ENCODE data around the gene NBAS.
"Not testable (repeated sequence)": the region's sequence is repeated elsewhere in the genome, so short reads cannot be mapped to it uniquely, and the experiment has no call there.

NBAS gene

DNA sequence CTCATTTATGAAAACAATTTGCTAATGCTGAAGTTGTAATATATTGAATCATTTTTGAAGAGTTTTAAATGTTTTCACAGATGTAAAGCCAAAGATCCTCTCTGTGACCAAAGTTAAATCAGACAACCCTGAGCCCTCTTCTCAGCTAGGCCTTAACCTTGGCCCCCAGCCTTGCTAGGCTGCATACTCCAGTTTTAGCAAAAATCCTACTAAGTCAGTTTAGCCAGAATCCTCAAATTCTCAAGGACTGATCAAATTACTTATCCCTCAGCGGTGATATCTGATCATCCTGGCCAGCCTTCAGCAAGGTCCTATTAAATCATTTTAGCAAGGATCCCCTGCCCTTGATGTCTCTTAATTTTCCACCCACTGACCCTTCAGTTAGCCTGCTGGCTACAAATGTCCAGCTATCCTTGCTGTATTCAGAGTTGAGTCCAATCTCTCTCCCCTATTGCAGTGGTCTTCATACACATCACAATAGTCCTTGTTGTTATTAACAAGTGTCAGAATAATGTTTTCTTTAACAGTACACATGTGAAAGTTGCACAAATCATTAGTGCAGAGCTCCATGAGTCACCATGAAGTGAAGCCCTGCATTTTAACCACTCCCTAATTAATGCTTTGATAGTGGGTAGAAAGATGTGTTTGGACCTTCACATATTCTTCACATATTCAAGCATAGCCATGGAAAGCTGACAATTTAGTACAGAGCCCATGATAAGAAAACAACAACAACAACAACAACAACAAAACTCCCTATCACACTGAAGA, 206.4 kb downstream of the NBAS start:
- no peak overlapping the region for H3K4me3 ChIP-seq (ENCODE audit: low read length)
- no peak for DNase-seq (ENCODE audit: low read depth, low spot score)

DNA sequence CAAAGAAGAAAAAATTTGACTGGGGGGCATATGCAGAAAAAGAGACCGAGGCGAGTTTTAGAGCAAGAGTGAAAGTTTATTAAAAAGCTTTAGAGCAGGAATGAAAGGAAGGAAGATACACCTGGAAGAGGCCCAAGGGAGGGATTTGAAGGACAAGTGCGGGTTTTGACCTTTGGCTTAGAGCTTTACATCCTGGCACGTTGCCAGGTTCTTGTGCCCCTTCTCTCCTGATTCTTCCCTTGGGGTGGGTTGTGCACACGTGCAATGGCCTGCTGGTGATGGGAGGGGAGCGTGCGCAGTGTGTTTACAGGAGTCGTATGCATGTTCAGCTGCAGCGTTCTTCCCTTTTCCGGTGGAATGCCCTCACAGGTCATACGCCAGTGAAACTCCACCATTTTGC, 208.8 kb downstream of the NBAS start:
- no peak overlapping the region for H3K4me3 ChIP-seq (ENCODE audit: low read length)
- no peak for DNase-seq (ENCODE audit: low read depth, low spot score)

DNA sequence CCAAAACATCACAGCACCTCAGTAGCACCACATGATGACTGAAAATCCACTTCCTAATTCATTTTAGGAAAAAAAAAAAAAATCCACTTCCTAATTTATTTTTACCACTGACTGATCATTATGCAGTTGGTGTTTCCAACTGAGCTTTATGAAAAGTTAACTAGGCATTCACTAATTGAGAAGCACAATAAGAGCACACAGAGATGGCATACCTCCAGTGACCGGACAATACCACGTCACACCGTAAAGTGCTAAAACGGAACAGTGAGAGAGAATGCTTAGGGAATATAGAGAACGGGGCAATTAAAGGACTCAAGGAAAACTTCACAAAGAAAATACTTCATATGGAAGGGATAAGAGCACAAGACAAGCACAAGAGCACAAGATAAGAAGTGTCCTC, 212.5 kb downstream of the NBAS start:
- DNase-seq (ENCODE audit: low read depth, low spot score) = no peak
- H3K4me3 ChIP-seq (ENCODE audit: low read length) = no peak overlapping the region

DNA sequence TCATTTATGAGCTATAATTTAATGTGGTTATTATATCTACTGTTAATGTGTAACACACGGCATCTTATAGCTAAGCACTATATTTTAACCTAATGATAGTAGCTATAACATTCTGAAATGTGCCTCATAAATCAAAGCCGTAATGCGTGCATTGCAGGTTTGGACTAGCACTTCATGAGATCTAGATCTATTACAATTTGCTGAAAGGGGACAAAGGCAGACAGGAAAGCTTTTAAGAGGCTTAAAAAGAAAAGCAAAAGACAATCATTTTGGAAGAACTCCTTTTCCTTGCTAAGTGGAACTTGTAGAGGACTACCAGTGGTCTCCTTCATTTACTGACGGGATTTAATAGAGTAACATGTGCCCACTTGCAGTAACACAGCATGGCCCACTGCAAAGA, 213.1 kb downstream of the NBAS start:
- DNase-seq (ENCODE audit: low read depth, low spot score) = no peak
- H3K4me3 ChIP-seq (ENCODE audit: low read length) = no peak overlapping the region

DNA sequence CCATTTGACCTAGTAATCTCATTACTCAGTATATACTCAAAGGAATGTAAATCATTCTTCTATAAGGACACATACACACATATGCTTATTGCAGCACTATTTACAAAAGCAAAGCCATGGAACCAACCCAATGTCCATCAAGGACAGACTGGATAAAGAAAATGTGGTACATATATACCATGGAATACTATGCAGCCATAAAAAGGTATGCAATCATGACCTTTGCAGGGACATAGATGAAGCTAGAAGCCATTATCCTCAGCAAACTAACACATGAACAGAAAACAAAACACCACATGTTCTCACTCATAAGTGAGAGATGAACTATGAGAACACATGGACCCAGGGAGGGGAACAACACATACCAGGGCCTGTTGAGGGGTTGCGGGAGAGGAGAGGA, 214.5 kb downstream of the NBAS start:
- no peak for DNase-seq (ENCODE audit: low read depth, low spot score)
- no peak overlapping the region for H3K4me3 ChIP-seq (ENCODE audit: low read length)

DNA sequence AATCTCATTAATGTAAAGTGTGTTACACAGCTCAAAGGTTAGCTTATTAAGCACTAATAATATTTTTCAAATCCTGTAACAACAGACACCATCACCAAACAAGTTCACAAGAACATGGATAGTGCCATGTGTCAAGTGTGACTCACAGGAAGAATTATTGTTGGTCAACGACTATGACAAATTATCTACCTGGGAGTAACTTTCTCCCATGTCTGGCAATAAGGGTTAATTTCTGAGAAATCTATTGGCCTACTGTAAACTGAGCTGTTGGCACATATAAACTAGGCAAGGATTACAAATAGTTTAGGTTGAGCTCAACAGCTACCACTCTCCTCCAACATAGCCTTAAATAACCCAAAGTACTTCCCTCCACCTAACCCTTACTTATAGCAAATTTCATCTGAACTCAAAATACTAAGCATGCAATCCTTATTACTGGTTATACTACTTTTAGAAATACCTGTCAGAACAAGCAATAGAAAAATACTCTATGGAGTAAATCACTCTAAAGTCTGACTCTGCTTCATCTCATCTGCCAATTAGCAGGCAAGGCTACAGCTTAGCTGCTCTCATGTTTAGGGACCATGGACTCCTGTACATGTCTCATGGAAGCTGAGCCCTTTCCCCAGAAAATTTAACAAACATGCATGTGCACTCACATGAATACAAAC, 223.0 kb downstream of the NBAS start:
- H3K4me3 ChIP-seq (ENCODE audit: low read length) = no peak overlapping the region
- DNase-seq (ENCODE audit: low read depth, low spot score) = no peak

DNA sequence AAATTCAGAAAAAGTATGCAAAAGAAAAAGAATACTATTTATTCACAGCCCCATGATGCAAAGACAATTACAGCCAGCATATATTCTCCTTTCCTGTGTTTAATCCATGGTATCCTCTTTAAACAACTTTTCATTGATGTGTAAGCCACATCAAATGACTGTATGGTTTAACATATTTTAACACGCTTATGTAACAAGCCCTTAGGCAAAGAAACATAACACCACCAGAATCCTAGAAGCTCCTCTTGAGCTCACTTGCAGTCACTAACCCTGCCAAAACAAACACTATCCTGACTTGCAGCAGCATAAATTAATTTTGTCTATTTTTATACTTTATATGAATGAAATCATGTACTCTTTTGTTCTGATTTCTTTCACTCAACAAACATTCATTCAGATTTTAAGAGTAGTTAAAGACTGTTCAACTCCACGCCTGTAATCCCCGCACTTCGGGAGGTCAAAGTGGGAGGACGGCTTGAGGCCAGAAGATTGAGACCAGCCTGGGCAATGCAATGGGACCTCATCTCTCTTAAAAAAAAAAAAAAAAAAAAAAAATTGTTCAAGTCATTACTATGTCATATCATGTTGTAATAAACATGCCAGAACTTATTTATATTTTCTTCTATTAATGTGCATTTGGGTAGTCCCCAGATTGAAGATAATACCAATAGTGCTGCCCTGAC, 226.3 kb downstream of the NBAS start:
- peak; percentile 71 for DNase-seq (ENCODE audit: low read depth, low spot score)
- no peak overlapping the region for H3K4me3 ChIP-seq (ENCODE audit: low read length)

DNA sequence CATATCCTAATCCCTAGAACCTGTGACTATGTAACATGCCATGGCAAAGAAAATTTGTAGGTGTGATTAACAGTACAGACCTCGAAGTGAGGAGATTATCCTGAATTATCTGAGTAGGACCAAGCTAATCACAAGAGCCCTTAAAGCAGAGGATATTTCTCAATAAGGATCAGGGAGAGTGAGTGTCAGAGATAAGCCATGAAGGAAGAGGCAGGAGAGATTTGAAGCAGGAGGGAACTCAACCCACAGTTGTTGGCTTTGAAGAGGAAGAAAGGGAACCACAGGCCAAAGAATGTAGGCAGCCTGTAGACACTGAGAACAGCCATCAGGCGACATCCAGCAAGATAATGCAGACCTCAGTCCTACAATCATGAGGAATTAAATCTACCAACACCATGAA, 229.3 kb downstream of the NBAS start:
- H3K4me3 ChIP-seq (ENCODE audit: low read length) = no peak overlapping the region
- DNase-seq (ENCODE audit: low read depth, low spot score) = no peak

DNA sequence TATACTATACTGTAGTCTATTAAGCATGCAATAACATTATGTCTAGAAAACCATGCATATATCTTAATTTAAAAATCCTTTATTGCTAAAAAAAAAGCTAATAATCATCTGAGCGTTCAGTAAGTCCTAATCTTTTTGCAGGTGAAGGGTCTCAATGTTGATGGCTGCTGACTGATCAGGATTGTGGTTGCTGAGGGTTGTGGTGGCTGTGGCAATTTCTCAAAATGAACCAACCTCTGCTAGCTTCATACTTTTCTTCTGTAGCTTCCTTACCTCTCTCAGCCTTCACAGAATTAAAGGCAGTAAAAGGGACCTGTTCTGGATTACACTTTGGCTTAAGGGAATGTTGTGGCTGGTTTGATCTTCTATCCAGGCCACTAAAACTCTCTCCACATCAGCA, 235.8 kb downstream of the NBAS start:
- peak; percentile 29 for DNase-seq (ENCODE audit: low read depth, low spot score)
- H3K4me3 ChIP-seq (ENCODE audit: low read length) = no peak overlapping the region

DNA sequence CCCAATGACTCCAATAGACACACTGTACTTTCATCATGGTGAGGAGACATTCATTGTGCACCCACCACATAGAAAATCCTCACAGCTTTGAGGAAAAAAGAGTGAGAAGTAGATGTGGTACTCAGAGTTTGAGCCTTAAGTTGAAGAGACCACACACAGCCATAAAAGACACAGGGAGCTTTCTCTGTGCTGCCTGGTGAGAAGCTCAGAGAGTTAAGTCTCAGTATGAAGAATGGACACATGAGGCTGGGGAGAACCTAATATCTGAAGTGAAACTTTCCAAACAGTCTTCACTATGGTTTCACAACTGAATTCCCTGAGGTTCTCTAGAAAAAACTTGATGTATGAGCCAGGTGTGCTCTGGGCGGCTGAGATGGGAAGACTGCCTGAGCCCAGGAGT, 237.9 kb downstream of the NBAS start:
- no peak for DNase-seq (ENCODE audit: low read depth, low spot score)
- H3K4me3 ChIP-seq (ENCODE audit: low read length) = no peak overlapping the region

DNA sequence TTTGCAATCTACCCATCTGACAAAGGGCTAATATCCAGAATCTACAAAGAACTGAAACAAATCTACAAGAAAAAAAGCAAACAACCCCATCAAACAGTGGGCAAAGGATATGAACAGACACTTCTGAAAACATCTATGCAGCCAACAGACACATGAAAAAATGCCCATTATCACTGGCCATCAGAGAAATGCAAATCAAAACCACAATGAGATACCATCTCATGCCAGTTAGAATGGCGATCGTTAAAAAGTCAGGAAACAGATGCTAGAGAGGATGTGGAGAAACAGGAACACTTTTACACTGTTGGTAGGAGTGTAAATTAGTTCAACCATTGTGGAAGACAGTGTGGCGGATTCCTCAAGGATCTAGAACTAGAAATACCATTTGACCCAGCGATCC, 239.7 kb downstream of the NBAS start:
- DNase-seq (ENCODE audit: low read depth, low spot score); H3K4me3 ChIP-seq (ENCODE audit: low read length): not testable (repeated sequence)

DNA sequence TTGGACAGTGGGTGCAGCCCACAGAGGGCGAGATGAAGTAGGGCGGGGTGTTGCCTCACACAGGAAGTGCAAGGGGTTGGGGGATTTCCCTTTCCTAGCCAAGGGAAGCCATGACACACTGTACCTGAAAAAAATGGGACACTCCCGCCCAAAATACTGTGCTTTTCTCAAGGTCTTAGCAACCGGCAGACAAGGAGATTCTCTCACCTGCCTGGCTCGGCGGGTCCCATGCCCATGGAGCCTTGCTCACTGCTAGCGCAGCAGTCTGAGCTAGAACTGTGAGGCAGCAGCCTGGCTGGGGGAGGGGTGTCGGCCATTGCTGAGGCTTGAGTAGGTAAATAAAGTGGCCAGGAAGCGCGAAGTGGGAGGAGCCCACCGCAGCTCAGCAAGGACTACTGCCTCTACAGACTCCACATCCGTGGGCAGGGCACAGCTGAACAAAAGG, 244.7 kb downstream of the NBAS start:
- DNase-seq (ENCODE audit: low read depth, low spot score) = no peak
- H3K4me3 ChIP-seq (ENCODE audit: low read length) = no peak overlapping the region

DNA sequence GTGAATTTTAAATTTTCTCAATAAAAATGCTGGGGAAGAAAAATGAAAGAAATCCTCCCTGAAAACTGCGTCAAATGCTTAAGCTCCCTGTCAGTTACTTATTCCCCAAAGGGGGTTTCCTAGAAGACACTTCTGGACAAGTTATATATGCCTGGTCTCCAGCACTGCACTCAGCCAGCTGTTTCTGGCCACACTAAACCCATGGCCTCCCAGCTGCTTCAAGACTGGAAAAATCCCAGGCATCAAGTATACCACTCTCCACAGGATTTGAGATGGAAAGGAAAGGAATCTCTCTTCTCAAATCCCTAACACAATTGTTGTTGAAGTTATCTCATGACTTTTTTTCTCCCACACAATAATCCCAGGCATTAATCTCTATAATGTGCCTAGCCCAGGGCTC, 245.7 kb downstream of the NBAS start:
- no peak overlapping the region for H3K4me3 ChIP-seq (ENCODE audit: low read length)
- no peak for DNase-seq (ENCODE audit: low read depth, low spot score)

DNA sequence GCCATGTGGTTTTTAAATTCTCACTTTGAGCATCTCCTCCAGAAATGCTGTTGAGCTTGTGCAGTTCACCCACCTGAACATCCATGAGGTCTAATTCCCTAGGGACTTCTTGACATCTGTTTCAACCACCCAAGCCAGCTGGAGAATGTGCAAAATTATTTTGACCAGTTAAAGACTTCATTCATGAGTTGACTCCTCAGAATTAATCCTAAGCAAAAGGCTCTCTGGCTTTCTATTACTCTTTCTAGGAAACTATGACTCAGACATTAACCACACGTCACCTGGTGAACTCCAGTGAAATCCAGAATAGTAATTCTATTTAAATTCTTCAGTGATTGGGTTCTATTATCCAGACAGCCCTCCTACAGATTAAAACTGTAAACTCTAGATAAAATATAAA, 247.5 kb downstream of the NBAS start:
- no peak for DNase-seq (ENCODE audit: low read depth, low spot score)
- no peak overlapping the region for H3K4me3 ChIP-seq (ENCODE audit: low read length)

DNA sequence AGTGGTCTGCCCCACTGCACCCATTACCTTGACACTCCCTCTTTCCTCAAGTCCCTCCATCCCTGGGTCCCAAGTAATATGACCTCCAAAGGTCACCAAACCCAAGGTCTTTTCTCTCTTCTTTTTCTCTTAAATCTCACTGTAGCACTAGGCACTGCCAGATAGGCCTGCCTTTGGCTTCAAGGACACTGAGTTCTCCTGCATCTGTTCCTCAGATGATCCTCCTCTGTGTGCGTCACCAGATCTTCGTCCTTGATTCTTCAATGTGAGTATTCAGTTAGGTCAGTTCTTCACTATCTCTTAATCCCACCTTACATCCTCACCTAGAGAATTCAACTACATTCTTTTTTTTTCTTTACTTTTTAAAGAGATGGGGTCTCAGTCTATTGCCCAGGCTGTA, 249.2 kb downstream of the NBAS start:
- DNase-seq (ENCODE audit: low read depth, low spot score) = no peak
- H3K4me3 ChIP-seq (ENCODE audit: low read length) = no peak overlapping the region

DNA sequence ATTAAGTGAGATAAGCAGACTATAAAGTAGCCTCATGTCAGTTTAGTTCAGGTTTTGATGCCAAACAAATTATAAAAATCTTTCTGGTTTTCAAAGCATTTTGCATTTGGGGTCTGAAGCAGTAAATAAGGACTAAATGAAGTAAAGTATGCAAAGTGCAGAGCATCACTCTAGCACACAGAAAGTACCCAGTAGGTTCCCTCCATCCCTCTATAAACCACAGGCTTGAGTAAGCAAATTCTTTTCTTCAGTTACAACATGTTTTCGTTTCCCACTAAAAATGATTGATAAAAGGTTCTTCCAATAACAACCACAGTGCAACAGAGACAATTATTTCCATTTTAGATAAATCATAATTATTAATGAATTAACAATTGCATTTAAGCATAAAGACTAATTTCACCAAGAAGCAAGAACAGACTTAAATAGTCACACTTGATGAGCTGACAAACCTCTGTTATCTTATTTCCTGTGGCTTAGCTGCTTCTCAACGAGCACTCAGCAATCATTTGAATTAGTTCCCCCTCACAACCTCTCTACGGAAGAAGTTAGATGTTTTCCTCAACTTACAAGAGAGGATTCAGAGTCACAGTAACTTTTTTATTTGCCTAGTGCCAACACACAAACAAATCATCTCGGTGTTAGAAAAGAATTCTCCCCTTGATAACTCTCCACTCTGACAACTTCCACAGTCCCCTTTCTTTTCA, 249.8 kb downstream of the NBAS start:
- no peak overlapping the region for H3K4me3 ChIP-seq (ENCODE audit: low read length)
- peak; percentile 49 for DNase-seq (ENCODE audit: low read depth, low spot score)

DNA sequence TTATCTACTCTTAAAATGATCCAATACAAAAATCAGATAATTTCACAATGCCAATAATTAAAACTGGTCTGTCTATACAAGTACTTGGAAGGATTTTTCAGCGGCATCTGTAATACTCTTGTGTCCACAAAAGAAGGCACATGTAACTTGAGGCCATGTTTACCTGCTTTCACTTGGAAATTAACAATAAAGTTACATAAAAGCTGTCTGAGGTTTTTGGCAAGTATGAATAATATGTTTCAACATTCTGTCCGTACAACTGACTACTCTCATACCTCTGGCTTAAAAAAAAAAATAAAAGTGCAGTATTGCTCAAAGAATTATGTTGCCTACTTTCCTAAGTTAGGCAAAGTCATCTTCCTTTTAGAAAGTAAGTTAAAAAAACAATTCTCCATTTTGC, 253.6 kb downstream of the NBAS start:
- no peak overlapping the region for H3K4me3 ChIP-seq (ENCODE audit: low read length)
- DNase-seq (ENCODE audit: low read depth, low spot score) = no peak

DNA sequence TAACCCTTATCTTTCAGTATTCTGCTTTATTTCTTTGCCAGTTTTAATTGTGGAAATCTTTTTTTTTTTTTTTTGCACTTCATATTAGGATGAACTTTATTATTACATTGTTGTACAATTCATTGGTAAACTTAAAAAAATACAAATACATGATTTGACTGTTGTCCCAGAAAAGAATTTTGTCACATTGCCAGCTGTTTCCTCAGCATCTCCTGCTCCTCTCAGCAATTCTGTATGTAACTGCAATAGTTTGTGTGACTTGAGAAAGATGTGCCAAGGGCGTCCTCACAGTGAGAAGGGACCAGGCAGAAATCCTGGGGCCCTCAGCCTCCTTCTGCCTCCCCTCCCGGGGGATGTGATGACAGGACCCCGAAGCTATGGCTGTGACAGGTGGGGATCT, 254.4 kb downstream of the NBAS start:
- DNase-seq (ENCODE audit: low read depth, low spot score) = no peak
- H3K4me3 ChIP-seq (ENCODE audit: low read length) = no peak overlapping the region

DNA sequence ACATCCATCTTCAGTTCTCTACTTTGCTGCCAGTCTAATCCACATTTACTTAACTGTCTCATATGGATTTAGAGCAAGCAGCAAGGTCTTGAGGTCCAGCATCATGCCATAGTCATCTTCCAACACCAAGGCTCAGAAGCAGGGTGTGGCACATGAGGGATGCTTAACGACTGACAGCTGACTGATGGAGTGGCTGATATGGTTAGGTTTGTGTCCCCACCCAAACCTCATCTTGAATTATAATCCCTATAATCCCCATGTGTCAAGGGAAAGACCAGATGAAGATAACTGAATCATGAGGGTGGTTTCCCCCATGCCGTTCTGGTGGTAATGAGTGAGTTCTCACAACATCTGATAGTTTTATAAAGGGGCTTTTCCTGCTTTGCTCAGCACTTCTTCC, 257.3 kb downstream of the NBAS start:
- H3K4me3 ChIP-seq (ENCODE audit: low read length) = no peak overlapping the region
- no peak for DNase-seq (ENCODE audit: low read depth, low spot score)

DNA sequence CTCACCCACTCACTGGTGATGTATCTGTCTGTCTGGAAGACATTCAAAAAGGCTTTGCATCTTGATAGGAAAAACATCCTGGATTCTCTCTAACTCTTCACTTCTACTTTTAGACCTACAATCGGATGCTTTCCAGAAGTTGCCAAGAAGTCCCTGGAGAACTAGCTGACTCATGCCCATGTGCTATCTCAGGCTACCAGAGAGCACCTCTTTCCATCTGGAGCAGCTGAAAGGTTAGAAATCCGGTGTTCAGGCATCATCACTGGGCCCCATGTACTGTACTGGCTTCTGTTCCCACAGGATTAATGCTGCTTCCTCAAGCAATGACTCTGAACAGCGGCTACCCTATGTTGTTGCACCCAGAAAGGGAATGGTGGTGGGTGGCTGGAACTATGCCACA, 259.0 kb downstream of the NBAS start:
- DNase-seq (ENCODE audit: low read depth, low spot score) = no peak
- no peak overlapping the region for H3K4me3 ChIP-seq (ENCODE audit: low read length)

Measured in Jurkat, Clone E6-1 (cell line).